GM21515 (cell line): ENCODE results near the gene PHC3.

Experiments
- ATAC-seq: cut with Tn5 transposase; IDR thresholded peaks from one replicate; pipeline ENCODE4 v1.9.1; 2021; ENCODE audit not compliant: unreplicated experiment

Gene PHC3

DNA sequence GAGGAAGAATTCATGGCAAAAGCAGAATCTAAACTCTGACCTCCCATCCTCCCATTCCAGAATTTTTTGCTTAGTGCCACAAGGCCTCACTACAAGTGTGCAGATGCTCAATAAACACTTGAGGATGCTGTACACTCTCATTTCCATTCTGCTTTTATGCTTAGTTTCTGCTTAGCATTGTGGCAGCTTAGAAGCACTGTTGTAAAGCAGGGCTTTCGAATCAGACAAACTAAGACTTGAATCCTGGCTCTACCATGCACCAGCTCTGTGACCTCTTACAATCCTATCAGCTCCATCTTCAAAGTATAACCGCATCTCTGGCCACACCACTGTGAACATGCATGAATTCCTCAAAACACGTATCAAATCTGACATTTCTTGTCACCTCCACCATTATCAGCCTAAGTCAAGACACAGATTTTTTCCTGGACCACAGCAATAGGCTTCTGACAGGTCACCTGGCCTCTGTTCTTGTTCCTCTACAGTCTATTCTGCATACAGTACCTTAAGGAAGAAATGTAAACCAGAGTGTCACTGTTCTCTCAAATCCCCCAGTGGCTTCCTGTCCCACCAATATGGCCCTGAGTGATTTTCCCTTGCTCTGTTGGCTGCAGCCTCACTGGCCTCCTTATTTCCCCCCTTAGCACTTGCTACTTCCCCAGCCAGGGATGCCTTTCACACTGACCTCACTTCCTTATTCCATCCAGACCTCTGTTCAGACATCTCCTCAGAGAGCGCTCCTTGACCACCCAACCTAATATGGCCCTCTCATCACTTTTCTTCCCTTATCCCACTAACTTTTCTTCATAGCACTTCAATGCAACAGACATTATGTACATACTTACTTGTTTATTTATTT lies 8.1 kb upstream of the PHC3 start:
- ATAC-seq, result no peak

DNA sequence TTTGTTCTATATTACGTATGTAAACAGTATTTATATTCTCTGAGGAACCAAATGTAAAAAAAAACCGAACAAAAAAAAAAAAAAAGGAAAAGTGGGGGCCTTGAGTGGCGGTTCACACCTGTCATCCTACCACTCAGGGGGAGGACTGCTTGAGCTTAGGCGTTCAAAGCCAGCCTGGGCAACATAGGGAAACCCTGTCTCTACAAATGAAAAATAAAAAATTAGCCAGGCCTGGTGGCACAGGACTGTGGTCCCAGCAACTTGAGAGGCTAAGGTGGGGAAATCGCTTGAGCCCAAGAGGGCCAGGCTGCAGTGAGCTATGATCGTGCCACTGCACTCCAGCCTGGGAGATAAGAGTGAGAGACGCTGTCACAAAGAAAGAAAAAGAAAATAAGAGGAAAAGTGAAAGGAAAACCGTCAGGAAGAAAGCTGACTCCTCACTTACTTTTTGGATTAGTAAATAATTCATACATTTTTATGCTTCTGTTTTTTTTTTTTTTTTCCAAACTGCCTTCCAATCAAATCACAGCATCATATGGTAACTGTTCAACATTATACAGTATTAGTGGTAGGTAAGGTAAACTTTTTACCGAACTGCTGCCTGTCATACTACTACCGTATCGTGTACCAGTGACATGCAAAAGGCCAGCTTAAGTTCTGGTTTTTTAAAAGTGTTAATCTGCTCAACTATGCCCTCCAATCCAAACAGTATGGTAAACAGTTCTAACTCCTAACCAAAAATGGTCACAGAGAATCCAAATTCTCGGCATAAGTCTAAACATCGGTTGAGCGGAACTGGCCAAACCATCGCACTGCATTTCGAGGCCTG lies 1.2 kb downstream of the PHC3 start:
- peak; percentile 31 for ATAC-seq

DNA sequence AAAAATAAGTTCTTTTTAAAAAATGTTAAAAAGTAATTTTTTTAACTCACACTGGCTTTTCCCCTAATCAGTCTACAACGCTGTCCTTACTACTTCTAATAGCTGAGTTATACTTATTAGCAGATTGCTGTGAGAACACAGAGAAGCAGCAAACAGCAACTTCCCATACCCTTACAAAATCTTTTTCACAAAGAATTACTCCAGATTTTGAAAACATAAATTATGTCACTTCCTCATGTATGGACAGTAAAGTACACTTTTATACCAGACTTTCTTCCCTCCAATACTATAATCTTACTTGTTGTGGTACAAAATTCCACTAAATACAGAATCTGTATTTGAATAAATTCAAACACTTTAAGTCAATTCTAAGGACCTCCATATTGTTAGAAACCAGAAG lies 2.1 kb downstream of the PHC3 start:
- no peak for ATAC-seq

DNA sequence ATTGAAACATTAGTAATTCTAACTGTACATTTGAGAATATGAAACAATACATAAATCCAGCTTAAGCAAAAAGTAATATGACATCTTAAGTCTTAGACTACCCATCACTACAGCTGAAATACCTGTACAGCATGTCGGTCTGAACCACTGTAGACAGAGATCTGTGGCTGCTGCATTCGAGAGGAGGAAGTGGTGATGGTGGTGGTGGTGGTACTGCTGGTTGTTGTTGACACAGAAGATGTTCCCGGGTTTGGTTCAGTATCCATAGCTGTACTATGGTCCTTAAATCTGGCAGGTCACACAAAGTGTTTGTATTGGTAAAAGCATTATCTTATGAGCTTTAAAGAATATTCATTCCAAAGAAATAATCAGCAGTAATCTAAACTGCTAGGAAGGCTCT lies 2.9 kb downstream of the PHC3 start:
- peak; percentile 31 for ATAC-seq

DNA sequence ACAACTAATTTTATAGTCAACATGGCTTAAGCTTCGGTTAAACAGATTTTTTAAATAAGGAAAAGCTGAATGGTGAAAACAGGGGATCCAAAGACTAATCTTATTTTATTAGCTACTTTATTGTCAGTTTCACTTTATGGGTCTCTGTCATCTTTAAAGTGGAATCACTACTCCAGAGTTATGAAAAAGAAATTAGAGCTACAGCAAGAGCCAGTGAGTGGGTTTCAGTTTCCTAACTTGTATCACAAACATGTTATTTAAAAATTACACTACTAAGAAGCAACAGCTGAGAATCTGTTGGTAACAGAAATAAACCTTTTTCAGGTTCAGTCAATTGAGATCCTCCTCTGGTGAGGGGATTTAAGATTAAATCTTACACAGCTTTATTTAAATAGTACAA lies 10.0 kb downstream of the PHC3 start:
- ATAC-seq, result peak; percentile 96

DNA sequence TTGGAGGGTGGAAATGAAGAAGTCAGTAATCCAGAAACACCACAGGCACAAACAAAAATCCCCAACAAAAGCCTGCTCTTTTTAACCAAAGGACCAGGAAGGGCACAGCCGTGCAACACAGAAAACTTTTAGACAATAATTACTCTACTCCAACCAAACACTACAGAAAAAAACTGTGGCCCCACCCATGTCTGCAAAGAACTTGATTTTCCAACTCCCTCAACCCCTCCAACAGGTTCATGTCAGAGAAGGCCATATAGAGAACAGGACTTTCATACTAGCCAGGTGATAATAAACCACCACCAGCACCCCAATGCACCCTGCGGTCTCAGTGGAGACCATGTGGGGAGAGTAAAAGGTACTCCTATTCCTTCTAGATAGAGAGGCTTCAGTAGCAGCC lies 16.8 kb downstream of the PHC3 start:
- ATAC-seq, result no peak

DNA sequence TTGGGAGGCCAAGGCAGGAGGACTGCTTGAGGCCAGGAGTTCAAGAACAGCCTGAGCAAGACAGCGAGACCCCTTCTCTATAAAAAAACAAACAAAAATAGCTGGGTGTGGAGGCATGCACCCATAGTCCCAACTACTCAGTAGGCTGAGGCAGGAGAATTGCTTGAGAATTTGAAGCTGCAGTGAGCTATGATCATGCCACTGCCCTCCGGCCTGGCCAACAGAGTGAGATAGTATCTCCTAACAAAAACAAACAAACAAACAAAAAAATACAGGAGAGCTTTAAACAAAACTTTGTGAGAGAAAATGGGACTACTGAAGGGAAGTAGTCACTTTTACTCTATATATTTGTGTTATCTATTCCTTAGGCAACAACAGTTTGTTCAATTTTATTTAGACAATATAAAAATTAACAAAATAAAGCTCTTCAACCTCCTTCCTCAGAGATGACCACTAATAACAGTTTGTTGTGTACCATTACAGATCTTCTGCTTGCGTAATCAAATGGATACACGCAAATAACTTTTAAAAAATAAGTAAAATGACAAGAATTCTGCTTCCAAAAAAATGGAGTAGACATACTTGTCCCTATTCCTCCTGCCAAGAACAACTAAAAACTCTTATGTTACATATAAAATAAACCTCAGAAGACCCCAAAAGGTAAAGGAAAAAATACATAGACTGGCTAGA lies 17.4 kb downstream of the PHC3 start:
- ATAC-seq, result no peak

DNA sequence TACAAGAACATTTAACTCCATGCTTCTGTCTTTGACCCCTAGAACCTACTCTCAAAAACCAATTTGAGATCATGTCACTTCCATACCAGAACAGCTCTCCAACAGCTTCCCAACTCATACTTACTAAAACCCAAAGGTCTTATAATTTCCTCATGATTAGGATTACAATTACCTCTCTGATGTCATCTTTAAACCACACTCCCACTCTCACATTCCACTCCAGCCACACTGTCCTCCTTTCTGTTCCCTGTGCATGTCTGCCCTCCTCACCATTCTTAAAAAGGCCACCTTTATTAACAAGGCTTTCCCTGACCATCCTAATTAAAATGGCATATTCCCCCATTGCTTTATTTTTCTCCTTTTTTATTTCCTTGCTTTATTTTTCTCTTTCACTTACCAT lies 18.9 kb downstream of the PHC3 start:
- no peak for ATAC-seq

DNA sequence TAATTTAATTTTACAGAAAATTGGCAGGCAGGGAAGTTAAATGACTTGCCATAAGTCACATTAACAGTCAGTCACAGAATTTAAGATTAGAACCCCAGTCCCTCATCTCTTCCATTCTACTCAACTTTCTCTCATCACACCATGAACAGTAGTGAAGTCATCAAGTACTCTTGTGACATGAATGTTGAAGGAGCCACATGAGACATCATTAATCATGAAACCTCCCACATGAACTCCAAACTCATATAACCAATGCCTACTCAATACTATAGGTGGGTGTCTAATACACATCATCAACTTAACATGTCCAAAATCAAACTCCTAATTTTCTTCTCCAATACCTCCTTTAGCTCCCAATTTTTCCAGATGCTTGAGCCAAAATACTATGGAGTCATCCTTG lies 19.5 kb downstream of the PHC3 start:
- no peak for ATAC-seq

DNA sequence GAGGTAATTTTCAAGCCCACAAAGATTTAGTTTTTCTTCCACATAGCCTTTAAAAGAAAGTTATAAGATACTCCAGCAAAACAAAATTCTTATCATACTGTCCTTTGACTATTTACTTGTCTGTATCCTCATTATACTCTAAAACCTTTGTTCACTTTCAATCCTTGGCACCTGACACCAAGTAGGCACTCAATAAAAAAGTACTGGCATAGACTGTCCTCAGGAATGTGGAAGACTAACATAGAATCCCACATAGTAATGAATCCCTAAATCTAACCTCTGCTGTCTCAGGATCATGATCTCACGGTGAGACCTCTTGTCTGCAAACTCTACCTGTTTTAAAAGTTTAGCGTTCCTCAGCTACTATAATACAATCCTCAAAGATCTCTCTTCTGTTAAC lies 21.6 kb downstream of the PHC3 start:
- ATAC-seq, result no peak

DNA sequence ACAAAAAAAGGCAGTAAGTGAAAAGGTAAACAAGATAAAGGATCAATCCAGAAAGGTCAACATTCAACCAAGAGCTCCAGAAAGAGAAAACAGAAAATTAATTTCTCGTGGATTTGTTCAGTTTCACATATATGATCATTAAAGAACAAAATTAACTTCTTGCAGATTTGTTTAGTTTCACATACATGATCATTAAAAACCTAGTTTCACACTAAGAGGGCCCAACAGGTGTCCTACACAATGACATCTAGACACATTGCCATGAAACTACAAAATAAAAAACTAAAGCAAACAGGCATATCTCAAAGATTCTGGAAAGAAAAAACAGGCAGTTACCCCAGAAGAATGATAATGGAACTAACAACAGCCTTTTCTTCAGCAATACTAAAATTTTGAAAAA lies 22.1 kb downstream of the PHC3 start:
- no peak for ATAC-seq

DNA sequence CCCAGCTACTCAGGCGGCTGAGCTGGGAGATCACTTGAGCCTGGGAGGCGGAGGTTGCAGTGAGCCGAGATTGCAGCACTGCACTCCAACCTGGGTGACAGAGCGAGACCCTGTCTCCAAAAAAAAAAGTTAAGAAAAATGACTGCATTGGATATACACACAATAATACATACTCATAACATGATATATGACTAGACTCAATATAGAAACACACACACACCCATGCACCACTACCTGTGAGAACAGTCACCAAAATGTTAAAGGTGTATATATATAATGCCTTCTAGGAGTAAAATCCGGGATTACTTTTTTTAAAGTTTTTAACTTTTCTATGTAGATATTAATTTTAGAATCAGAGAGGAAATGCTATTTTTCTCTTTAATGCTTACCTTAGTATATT lies 25.9 kb downstream of the PHC3 start:
- ATAC-seq, result no peak

DNA sequence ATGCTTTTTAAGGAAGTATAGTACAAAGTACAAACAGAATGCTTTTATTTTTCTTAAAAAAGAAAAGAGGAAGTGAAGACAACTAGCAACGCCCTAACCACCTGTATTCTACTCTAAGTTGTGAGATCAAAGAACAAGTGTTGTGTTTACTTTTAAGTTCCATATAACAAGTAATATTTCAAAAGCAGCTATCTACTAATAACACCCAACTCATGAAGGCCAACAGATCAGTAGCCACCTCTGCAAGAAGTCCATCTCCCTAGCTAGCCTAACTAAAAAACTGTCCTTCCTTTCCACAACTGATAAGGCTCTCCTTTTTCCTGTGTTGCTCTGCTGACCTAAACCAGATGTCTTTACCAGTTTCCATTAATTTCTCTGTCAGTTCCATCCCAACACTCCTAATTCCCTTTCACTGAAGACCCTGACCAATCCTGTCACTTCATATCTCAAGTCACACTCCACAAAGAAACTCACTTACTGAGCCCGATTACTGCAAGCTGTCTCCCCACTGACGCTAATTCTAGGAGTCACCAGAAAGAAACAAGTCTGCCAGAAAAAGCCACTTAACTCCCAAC lies 26.9 kb downstream of the PHC3 start:
- ATAC-seq, result peak; percentile 92

DNA sequence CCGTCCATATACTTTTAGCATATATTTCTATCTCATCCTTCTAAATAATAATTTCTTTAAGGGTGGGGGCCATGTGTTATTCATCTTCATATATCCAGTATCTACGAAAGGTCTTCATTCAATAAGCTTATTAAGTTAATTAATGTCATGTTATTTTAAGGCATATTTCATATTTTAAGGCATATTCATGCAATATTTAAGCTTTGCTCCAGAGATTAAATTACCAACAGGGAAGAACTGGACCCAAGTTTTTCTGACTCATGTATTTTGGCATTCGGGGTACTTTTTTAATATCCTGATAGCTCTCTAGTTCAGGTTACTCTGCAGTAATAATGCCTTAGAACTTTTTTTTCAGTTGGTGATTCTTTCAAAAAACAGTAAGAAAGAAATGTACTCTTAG lies 27.4 kb downstream of the PHC3 start:
- ATAC-seq, result peak; percentile 20

DNA sequence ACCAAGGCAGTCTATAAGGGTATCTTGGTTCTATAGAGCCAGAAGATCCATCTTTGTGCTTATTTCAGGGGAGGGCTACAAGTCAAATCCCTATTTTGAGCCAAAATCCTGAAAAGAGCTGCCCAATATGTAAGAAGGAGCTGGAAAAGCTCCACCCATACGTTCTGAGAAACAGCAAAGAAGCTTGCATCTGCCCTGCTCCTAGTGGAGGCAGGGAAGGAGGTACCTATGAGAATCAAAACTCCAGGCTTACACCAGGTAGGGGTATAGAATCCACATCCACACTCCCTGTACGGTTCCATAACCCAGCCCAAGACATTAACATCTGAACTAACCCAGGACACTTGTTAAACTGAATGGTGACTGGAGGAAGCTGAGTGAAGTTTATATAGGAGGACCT lies 30.0 kb downstream of the PHC3 start:
- ATAC-seq, result no peak

DNA sequence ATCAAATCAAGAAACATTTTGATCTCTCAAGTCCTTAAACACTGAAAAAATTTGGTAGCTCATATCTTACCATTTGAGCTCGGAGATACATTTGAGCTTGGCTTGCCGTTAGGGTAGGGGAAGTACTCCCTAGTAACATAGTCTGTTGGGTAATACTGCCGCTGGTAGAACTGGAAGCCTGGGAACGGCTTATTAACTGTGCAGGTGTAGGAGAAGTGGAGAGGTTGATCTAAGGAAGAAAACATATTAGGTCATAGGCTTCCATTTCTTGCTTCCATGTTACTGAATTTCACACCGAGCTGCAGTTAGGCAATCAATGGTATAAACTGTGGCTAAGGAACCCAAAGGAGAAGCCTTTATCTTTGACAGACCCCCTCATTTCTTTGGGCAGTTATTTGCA lies 32.5 kb downstream of the PHC3 start:
- ATAC-seq, result no peak

DNA sequence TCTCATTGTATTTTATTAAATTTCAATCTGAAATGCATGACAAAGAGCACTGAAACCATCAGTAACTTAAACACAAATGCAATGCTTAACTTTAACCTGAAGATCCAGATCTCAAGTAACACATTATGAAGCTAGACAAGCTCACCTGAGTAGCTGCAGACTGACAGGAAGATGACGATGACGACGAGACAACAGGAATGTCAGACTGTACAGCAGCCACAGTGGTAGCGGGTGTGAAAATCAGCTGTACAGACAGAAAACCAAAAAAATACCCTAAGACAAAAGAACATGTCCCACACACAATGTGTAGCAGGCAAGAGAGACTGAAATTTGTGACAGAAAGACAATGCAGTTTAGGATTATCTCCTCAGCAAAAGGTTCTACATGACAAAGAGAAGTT lies 36.3 kb downstream of the PHC3 start:
- ATAC-seq, result no peak

DNA sequence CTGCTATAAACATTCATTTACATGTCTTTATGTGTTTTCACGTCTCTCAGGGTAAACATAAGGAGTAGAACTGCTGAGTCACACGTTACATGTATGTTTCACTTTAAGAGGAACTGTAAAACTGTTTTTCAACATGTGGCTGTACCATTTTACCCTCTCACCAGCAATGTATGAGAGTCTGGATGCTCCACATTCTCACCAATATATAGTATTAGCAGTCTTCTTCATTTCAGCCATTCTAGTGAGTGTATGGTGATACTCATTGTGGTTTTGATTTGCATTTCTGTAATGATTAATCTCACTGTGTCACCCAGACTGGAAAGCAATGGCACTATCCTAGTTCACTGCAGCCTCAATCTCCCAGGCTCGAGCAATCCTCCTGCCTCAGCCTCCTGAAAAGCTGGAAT lies 37.1 kb downstream of the PHC3 start:
- ATAC-seq, result peak; percentile 88

DNA sequence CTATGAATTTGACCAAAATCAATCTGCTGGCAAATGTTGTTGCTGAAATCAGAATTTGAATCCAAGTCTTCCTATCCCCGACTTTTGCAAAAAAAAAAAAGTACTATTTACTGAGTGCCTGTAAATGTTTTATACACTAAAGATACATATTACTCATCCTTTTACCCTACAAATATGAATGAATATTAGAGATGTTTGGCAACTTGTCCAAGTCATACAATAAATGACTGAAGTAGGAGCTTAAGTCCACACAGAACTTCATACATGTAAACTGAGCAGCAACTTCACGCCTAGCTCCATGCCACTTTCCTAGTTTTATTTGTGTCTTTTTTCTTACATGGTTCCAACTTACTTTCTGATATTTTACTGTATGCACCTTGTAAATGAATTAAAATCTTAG lies 39.2 kb downstream of the PHC3 start:
- no peak for ATAC-seq

DNA sequence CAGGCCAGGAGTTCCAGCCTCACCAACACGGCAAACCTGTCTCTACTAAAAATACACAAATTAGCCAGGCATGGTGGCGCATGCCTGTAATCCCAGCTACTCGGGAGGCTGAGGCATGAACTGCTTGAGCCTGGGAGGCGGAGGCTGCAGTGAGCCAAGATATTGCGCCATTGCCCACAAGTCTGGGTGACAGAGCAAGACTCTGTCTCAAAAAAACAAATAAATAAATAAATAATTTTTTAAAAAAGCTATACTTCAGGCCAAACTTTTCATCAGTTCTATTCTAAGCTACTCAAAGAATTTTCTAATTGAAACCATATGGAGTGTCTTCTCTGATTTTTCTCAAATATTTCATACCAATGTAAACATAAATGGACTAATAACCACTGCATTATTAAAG lies 43.5 kb downstream of the PHC3 start:
- ATAC-seq, result no peak

DNA sequence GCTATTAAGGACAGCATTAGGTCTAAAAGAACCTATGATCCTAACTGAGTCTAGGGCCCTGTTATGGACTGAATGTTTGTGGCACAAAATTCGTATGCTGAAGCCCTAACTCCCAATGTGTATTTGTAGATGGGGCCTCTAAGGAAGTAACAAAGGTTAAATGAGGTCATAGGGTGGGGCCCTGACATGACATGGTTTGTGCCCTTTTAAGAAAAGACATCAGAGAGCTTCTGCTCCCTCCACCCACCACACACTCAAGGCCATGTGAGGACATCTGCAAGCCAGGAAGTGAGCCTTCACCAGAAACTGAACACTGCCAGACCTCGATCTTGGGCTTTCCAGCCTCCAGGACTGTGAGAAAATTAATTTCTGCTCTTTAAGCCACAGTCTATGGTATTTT lies 49.2 kb downstream of the PHC3 start:
- ATAC-seq, result no peak
